Measurements from ENCODE around the gene DGKZ.

DNA sequence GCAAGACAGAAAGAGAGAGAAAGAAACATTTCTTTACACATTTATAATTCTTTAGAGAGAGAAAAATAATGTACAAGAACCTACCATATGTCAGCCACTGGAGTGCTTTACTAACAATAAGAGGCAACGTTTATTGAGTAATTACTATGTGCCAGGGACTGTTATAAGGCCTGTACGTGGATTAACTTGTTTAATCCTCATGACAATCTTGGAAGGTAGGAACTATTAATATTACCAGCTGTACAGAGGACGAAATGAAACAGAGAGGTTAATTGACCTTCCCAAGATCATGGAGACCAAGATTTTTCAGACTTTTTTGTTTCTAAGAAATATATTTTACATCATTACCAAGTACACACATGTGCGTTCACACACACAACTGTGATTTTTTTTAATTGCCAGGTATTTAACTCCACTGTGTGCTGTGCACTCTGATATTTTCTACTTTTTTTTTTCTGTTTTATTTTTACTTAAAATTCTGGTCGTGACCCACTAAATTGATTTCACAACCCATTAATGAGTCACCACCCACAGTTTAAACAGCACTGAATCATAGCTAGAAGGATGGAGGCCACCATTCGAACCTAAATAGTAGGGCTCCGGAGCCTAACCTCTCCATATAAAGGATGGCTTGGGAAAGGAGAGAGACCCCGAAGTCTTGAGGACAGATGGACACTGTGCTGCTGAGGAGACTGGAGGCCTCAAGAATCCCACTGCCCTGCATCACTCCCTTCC, 48.4 kb upstream of the DGKZ start:
- TF ChIP-seq GATA3 (IDR thresholded peaks at IDR 0.05; ENCODE audit: low read depth, low read length): no peak
- TF ChIP-seq GATA2 (IDR thresholded peaks at IDR 0.05; ENCODE audit: low read depth, low read length): no peak

All from SH-SY5Y (cell line).